OCI-LY7 (cell line): ENCODE measurements around the gene FMO4. TPM values are rescaled to one million over a fixed set of nuclear protein-coding genes. Genes with fewer than 3 reads are reported as not detected.

Experiments
- BruUV-seq: library from RNA; stranded (reverse); fragments of 400-500 nt; replicated peaks from 2 replicates; lab custom pipeline; 2021; lab: Mats Ljungman, UMichigan
- CTCF ChIA-PET: fragments of 300-600 bp; sonication (Branson Sonifier 250); formaldehyde crosslinking; loops from one replicate; lab custom pipeline; 2022; ENCODE audit warnings: antibody characterized with exemption; ENCODE audit not compliant: unreplicated experiment; lab: Charles Lee
- POLR2A ChIA-PET: fragments of 300-600 bp; sonication (Branson Sonifier 250); formaldehyde crosslinking; loops from one replicate; lab custom pipeline; 2022; ENCODE audit warnings: antibody characterized with exemption; lab: Charles Lee
- DNase-seq: peaks from one replicate; pipeline ENCODE4 v3.0.0-alpha.2; 2015; ENCODE audit warnings: low spot score
- H2AFZ ChIP-seq: fragments of 200-600 bp; sonication (generic), shearing (Covaris generic); 2 replicates; pipeline ENCODE4 v1.6.1; 2014; ENCODE audit warnings: mild to moderate bottlenecking, antibody characterized with exemption, low read length, moderate library complexity
- H3K27ac ChIP-seq: fragments of 200-600 bp; sonication (generic); 2 replicates; pipeline ENCODE4 v1.5.1; 2014; ENCODE audit warnings: mixed run types, low read depth, mild to moderate bottlenecking, moderate library complexity, low read length, inconsistent platforms; ENCODE audit not compliant: poor library complexity, severe bottlenecking
- H3K36me3 ChIP-seq: fragments of 200-600 bp; sonication (generic); 2 replicates; pipeline ENCODE4 v1.6.1; 2014; ENCODE audit warnings: mild to moderate bottlenecking, antibody characterized with exemption, low read length, moderate library complexity, mixed read lengths; ENCODE audit not compliant: insufficient read depth
- H3K4me1 ChIP-seq: fragments of 200-600 bp; sonication (generic); 2 replicates; pipeline ENCODE4 v1.5.1; 2014; ENCODE audit warnings: mild to moderate bottlenecking, low read length; ENCODE audit not compliant: insufficient read depth, poor library complexity, severe bottlenecking
- H3K4me2 ChIP-seq: fragments of 200-600 bp; sonication (generic); 2 replicates; pipeline ENCODE4 v1.6.1; 2014; ENCODE audit warnings: mild to moderate bottlenecking, low read length
- H3K4me3 ChIP-seq: fragments of 200-600 bp; sonication (generic); 2 replicates; pipeline ENCODE4 v1.5.1; 2014; ENCODE audit warnings: mild to moderate bottlenecking, low read depth, low read length; ENCODE audit not compliant: poor library complexity, severe bottlenecking
- H3K79me2 ChIP-seq: fragments of 200-600 bp; sonication (generic); 2 replicates; pipeline ENCODE4 v1.6.1; 2016; ENCODE audit warnings: low read depth, mild to moderate bottlenecking, low read length, moderate library complexity, mixed read lengths; ENCODE audit not compliant: insufficient read depth
- H3K9me2 ChIP-seq: fragments of 200-600 bp; sonication (generic); 2 replicates; pipeline ENCODE4 v1.6.1; 2016; ENCODE audit warnings: mild to moderate bottlenecking, low read length, mixed read lengths; ENCODE audit not compliant: insufficient read depth
- H3K9me3 ChIP-seq: fragments of 200-600 bp; sonication (generic); 2 replicates; pipeline ENCODE4 v1.6.1; 2014; ENCODE audit warnings: mild to moderate bottlenecking, mixed run types, low read length, mixed read lengths
- H4K20me1 ChIP-seq: fragments of 200-600 bp; sonication (generic); 2 replicates; pipeline ENCODE4 v1.6.1; 2014; ENCODE audit warnings: mild to moderate bottlenecking, antibody characterized with exemption, low read length, moderate library complexity, mixed read lengths; ENCODE audit not compliant: insufficient read depth
- EZH2phosphoT487 ChIP-seq: fragments of 200-600 bp; sonication (generic); IDR thresholded peaks from 2 replicates; pipeline ENCODE4 v1.6.1; 2018; ENCODE audit warnings: low read depth, borderline replicate concordance, mild to moderate bottlenecking, mixed run types, antibody characterized with exemption, low read length, moderate library complexity, mixed read lengths
- intact Hi-C: fragments of 100-400 bp; cut with micrococcal nuclease; formaldehyde crosslinking; loops from one replicate; pipeline ENCODE4 v1.10.0; 2022; ENCODE audit not compliant: unreplicated experiment
- total RNA-seq, 2 experiments: library from RNA; depleted of rRNA in 1 of 2; stranded (reverse); fragments of >200 nt in 1 of 2; shearing (Covaris generic) in 1 of 2; gene quantifications; 2 replicates each; pipeline ENCODE4 v1.2.3, GENCODE V29; 2014 to 2022
- TF ChIP-seq, protein P1 (sequence below): fragments of 200-600 bp; sonication (generic); conservative IDR thresholded peaks from 2 replicates; pipeline ENCODE4 v1.5.1; 2014; ENCODE audit warnings: mild to moderate bottlenecking, antibody characterized with exemption, low read length, moderate library complexity, mixed read lengths

Gene FMO4
- total RNA-seq, 2 experiments from 2014 or later: 4.0 to 4.8 TPM

DNA sequence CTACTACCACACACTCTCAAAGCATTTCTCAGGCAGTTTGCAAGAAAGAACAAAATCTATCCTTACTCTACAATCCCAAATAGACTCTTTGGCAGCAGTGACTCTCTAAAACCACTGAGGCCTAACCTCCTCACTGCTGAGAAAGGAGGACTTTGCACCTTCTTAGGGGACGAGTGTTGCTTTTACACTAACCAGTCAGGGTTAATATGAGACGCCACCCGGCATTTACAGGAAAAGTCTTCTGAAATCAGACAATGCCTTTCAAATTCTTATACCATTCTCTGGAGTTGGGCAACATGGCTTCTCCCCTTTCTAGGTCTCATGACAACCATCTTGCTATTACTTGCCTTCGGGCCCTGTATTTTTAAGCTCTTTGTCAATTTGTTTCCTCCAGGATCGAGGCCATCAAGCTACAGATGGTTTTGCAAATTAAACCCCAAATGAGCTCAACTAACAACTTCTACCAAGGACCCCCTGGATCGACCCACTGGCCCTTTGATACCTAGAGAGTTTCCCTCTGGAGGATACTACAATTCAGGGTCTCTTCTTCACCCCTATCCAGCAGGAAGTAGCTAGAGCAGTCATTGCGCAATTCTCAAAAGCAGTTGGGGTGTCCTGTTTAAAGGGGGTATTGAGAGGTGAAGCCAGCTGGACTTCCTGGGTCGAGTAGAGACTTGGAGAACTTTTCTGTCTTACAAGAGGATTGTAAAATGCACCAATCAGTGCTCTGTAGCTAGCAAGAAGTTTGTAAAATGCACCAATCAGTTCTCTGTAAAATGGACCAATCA lies 2.0 kb upstream of the FMO4 start:
- CTCF ChIA-PET: interaction anchor here (1.0 to 1.6 kb wide), 2 partner anchors 54 to 231 kb away, joined by 4 read pairs; no protein-coding TSS in a partner anchor
- Histone ChIP-seq H2AFZ (no peak overlapping the region), H3K4me3 (no peak overlapping the region), H3K4me1 (peaks cover 16% of the 10 kb centered on the region), H3K9me3 (0 out of 2 replicates have a peak, but pooled peaks cover 5% of the 10 kb centered on the region), H3K27ac (no peak overlapping the region), H3K9me2 (no peaks in the 10 kb centered on the region), H3K79me2 (no peaks in the 10 kb centered on the region), H4K20me1 (no peaks in the 10 kb centered on the region), H3K36me3 (no peaks in the 10 kb centered on the region), H3K4me2 (no peak overlapping the region)
- intact Hi-C loops: loop anchor here (5.0 to 10.0 kb wide), 3 partner anchors 85 to 780 kb away; partner anchors contain the start of gene GORAB
- BruUV-seq: no TSS peak
- POLR2A ChIA-PET: interaction anchor here (0.9 to 3.2 kb wide), 4 partner anchors 26 to 65 kb away, joined by 3 to 28 read pairs (median 10); partner anchors contain the start of gene FMO1
- DNase-seq: no peak
- TF ChIP-seq, protein P1, sequence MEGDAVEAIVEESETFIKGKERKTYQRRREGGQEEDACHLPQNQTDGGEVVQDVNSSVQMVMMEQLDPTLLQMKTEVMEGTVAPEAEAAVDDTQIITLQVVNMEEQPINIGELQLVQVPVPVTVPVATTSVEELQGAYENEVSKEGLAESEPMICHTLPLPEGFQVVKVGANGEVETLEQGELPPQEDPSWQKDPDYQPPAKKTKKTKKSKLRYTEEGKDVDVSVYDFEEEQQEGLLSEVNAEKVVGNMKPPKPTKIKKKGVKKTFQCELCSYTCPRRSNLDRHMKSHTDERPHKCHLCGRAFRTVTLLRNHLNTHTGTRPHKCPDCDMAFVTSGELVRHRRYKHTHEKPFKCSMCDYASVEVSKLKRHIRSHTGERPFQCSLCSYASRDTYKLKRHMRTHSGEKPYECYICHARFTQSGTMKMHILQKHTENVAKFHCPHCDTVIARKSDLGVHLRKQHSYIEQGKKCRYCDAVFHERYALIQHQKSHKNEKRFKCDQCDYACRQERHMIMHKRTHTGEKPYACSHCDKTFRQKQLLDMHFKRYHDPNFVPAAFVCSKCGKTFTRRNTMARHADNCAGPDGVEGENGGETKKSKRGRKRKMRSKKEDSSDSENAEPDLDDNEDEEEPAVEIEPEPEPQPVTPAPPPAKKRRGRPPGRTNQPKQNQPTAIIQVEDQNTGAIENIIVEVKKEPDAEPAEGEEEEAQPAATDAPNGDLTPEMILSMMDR: no peak
- TF ChIP-seq EZH2phosphoT487: no peak

DNA sequence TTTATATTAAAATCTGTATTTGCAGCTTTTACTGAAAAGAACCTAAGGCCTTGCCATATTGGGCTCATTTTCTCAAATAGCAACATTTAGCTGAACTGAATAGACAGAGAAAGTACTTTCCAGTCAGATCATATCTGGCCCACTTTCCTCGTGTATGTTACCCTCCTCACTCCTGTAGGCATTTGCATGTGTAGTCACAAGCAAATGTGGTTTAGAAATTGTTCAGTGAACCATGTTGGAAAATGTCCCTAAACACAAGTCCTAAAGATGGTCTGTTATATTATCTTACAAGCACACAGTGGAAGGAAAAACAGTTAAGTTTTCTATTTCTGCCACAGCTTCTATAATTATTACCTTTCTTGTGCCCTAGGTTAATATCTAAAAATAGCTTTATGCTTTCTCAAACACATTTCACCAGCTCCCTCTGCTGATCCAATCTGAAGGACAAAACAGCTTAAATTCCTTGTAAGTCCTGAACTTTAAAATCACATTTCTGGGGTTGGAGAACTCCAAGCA lies 606 bp upstream of the FMO4 start:
- ChIA-PET CTCF (interaction anchor here (0.6 to 2.0 kb wide), 15 partner anchors 25 to 353 kb away, joined by 3 to 32 read pairs (median 5); partner anchors contain the start of gene FMO2), POLR2A (interaction anchor here (0.7 to 3.2 kb wide), 21 partner anchors 9 to 623 kb away, joined by 3 to 28 read pairs (median 4); partner anchors contain the start of gene FMO1)
- Histone ChIP-seq H3K4me2 (peak overlapping the region; percentile 63), H3K9me3 (0 out of 2 replicates have a peak, but pooled peaks cover 5% of the 10 kb centered on the region), H3K36me3 (no peaks in the 10 kb centered on the region), H3K27ac (peak overlapping the region; percentile 52), H3K4me3 (peak overlapping the region; percentile 32), H2AFZ (peak overlapping the region; percentile 95), H3K4me1 (peaks cover 16% of the 10 kb centered on the region), H4K20me1 (no peaks in the 10 kb centered on the region), H3K79me2 (no peaks in the 10 kb centered on the region), H3K9me2 (no peaks in the 10 kb centered on the region)
- TF ChIP-seq, protein P1: no peak
- no peak for TF ChIP-seq EZH2phosphoT487
- peak; percentile 70 for DNase-seq
- intact Hi-C loops: loop anchor here (1.0 to 10.0 kb wide), 6 partner anchors 61 to 781 kb away; partner anchors contain the start of gene GORAB
- BruUV-seq: no TSS peak
